CD4-positive, alpha-beta T cell treated with Interleukin-21 for 1 hour (primary cell): ENCODE data around the gene HBEGF.

ENCODE experiments used
- DNase-seq: peaks from one replicate; pipeline ENCODE4 v3.0.0-alpha.2; 2020

Gene HBEGF

GRCh38 chr5:140301136-140301535 lies 45.3 kb downstream of the HBEGF start:
- no peak for DNase-seq

- no peak for DNase-seq
Observed at GRCh38 chr5:140299056-140299455, 47.3 kb downstream of the HBEGF start.

GRCh38 chr5:140298183-140298601 lies 48.2 kb downstream of the HBEGF start:
- no peak for DNase-seq

- no peak for DNase-seq
Observed at GRCh38 chr5:140297283-140297682, 49.1 kb downstream of the HBEGF start.

GRCh38 chr5:140296289-140296688 lies 50.1 kb downstream of the HBEGF start:
- no peak for DNase-seq

- DNase-seq: peak; percentile 19
Observed at GRCh38 chr5:140295414-140295813, 51.0 kb downstream of the HBEGF start.

GRCh38 chr5:140294753-140295152 lies 51.6 kb downstream of the HBEGF start:
- DNase-seq: no peak

- DNase-seq: no peak
Observed at GRCh38 chr5:140293849-140294100, 52.6 kb downstream of the HBEGF start.

- DNase-seq: peak; percentile 45
Observed at GRCh38 chr5:140293091-140293848, 53.1 kb downstream of the HBEGF start.

GRCh38 chr5:140292212-140293036 lies 54.0 kb downstream of the HBEGF start:
- no peak for DNase-seq

- DNase-seq: no peak
Observed at GRCh38 chr5:140287801-140288521, 58.4 kb downstream of the HBEGF start.

GRCh38 chr5:140286424-140286823 lies 60.0 kb downstream of the HBEGF start:
- no peak for DNase-seq

GRCh38 chr5:140284013-140284412 lies 62.4 kb downstream of the HBEGF start:
- no peak for DNase-seq
